ENCODE data around the gene PRDX2.

The PRDX2 gene

GRCh38 chr19:12754465-12755196 lies 47.0 kb downstream of the PRDX2 start:
- H3K4me3 Mint-ChIP-seq: no peak overlapping the region
- H3K27me3 Mint-ChIP-seq (ENCODE audit: low read depth): peaks cover 41% of the 10 kb centered on the region
- H3K27ac Mint-ChIP-seq: no peak overlapping the region
- H3K4me1 Mint-ChIP-seq: no peaks in the 10 kb centered on the region
- H3K36me3 Mint-ChIP-seq (ENCODE audit: low read depth): no peaks in the 10 kb centered on the region
- TF ChIP-seq CTCF (IDR thresholded peaks at IDR 0.05; ENCODE audit: unreplicated experiment in 3 of 3): no peak
- no peaks in the 10 kb centered on the region for H3K9me3 Mint-ChIP-seq

- TF ChIP-seq CTCF (IDR thresholded peaks at IDR 0.05; ENCODE audit: unreplicated experiment in 3 of 3): no peak
- H3K27ac Mint-ChIP-seq: no peak overlapping the region
- H3K27me3 Mint-ChIP-seq (ENCODE audit: low read depth): peaks cover 54% of the 10 kb centered on the region
- no peak overlapping the region for H3K4me3 Mint-ChIP-seq
- H3K36me3 Mint-ChIP-seq (ENCODE audit: low read depth): peaks cover 12% of the 10 kb centered on the region
- H3K4me1 Mint-ChIP-seq: no peaks in the 10 kb centered on the region
- H3K9me3 Mint-ChIP-seq: peaks cover 4% of the 10 kb centered on the region
These were observed 49.4 kb downstream of the PRDX2 start for GRCh38 chr19:12752056-12752781.

DNA sequence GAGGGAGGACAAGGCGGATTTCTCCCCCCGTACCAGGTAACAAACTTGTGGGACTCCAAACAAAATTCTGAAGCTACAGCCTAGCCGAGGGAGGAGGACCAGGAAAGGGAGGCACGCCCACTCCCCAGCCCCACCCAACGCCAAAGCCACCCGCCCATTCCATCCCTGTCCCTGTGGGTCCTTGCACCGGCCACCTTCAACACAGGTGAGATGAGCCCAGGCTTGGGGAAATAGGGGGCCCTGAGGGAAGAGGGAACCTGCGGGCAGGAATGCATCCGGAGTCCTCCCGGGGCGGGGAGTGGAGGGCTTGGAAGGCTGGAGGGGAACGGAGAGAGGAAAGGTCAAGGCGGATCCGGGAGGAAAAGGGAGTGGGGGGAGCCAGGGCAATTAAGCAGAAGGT lies 50.0 kb downstream of the PRDX2 start, which contains the start of gene BEST2:
Gene BEST2 (plus strand): TSS at position 157 of the 400 bp plus-strand sequence. CDS start 802 bp downstream, outside the sequence.
- Mint-ChIP-seq H3K4me1 (no peaks in the 10 kb centered on the region), H3K27ac (no peak within 1 kb of the TSS), H3K4me3 (no peak within 1 kb of the TSS), H3K27me3 (ENCODE audit: low read depth) (peaks cover 54% of the 10 kb centered on the region), H3K36me3 (ENCODE audit: low read depth) (peaks cover 18% of the 10 kb centered on the region), H3K9me3 (peaks cover 4% of the 10 kb centered on the region)
- TF ChIP-seq CTCF (IDR thresholded peaks at IDR 0.05; ENCODE audit: unreplicated experiment in 3 of 3): no peak

DNA sequence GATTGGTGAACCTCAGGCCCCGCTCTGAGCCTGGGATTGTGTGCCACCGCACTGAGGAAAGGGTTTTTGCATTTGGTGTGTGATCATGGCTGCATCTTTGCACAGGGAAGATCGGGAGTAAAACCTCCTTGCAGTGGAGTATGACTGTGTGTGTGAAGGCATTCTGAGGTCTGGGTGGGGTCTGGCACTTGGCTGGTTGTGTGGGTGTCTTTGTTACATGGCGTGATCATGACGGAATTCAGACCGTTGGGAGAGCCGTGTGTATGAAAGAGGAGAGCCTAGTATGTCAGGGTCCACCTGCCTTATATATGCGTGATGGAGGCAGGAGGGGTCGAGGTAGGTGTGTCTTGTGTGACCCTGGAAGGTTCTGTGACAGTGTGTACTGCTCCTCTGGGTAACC lies 50.7 kb downstream of the PRDX2 start:
- Mint-ChIP-seq H3K36me3 (ENCODE audit: low read depth) (peaks cover 24% of the 10 kb centered on the region), H3K4me3 (no peak overlapping the region), H3K9me3 (peaks cover 4% of the 10 kb centered on the region), H3K27me3 (ENCODE audit: low read depth) (peaks cover 54% of the 10 kb centered on the region), H3K4me1 (no peaks in the 10 kb centered on the region), H3K27ac (no peak overlapping the region)
- TF ChIP-seq CTCF (IDR thresholded peaks at IDR 0.05; ENCODE audit: unreplicated experiment in 3 of 3): no peak

- H3K4me1 Mint-ChIP-seq: no peaks in the 10 kb centered on the region
- TF ChIP-seq CTCF (IDR thresholded peaks at IDR 0.05; ENCODE audit: unreplicated experiment in 3 of 3): no peak
- H3K27me3 Mint-ChIP-seq (ENCODE audit: low read depth): peaks cover 57% of the 10 kb centered on the region
- H3K36me3 Mint-ChIP-seq (ENCODE audit: low read depth): peaks cover 32% of the 10 kb centered on the region
- no peak overlapping the region for H3K4me3 Mint-ChIP-seq
- no peak overlapping the region for H3K27ac Mint-ChIP-seq
- H3K9me3 Mint-ChIP-seq: peaks cover 4% of the 10 kb centered on the region
These were observed 51.6 kb downstream of the PRDX2 start for GRCh38 chr19:12749938-12750521.
